Camera-type eye (tissue), 1 donor: ENCODE results near the gene OR10R2. TPM values are rescaled to one million over a fixed set of nuclear protein-coding genes. Genes with fewer than 3 reads are reported as not detected.

ENCODE experiments used
- total RNA-seq: library from RNA; depleted of rRNA; stranded (reverse); fragments of >200 nt; gene quantifications from one replicate; pipeline ENCODE4 v1.2.3, GENCODE V29; 2014

Gene OR10R2, protein sequence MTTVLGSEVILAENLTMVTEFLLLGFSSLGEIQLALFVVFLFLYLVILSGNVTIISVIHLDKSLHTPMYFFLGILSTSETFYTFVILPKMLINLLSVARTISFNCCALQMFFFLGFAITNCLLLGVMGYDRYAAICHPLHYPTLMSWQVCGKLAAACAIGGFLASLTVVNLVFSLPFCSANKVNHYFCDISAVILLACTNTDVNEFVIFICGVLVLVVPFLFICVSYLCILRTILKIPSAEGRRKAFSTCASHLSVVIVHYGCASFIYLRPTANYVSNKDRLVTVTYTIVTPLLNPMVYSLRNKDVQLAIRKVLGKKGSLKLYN
- total RNA-seq: 0.44 TPM

DNA sequence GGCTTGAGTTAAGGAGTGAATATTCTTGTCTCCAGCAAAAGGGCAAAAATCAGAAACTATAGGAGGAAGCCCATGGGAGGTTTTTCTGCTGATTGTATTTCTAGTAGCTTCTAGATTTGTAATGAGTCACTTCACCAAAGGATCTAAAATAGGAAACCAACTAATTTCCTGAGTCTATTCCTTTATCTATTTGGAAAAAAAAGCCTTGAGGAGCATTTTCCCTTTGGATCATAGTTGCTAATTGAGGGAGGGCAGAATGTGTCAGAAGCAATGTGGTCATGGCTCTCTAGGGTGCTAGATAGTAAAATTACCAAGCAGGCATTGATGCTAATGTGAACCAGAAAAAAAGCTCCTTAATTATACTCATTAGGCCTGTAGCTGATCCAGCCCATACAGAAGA lies at the start of gene OR10R2:
TSS of gene OR10R2 (plus strand) at position 301 of the 400 bp plus-strand sequence. CDS start 106 bp downstream, outside the sequence.

DNA sequence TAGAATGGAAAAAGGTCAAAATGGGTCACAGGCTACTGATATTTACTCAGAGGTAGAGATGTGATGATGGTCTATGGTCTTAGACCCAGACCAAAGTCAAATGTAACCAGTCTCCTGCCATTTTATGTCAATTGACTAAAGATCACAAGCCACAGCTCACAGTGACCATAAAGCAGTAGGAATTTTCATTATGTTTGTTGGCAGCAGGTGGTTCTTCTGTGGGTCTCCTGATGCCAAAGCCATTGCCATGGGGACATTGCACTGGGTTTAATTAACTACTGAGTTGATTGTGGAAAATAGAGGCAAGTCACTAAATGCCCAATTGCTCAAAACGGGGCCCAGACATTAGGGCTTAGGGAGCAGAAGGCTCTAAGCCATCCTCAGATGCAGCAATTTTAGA lies 45.9 kb upstream of the OR10R2 start, which contains the start of gene OR10K2:
TSS of gene OR10K2 (minus strand) at position 101 of the 400 bp plus-strand sequence. CDS start 5,371 bp downstream, outside the sequence.

DNA sequence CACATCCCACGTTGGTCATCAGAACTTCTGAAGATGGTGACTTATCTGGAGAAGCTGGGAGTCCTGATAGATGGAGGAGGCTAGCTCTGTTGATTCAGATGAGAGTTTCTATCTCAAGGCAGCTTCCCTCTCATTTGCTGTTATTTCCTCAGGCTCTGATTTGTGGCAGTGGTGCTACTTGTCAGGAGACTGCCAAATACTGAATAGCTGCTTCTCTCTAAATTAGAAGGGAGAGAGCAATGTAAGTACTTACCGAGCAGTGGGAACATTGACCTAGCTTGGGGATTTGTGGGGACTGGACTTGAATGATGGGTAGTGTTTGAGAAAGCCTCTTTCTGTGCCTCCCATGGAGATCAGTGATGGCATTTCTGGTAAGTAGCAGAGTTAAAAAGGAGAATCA lies 10.5 kb upstream of the OR10R2 start, which contains the start of gene OR10K1:
TSS of gene OR10K1 (plus strand) at position 301 of the 400 bp plus-strand sequence. CDS start 3,728 bp downstream, outside the sequence.

Other genes with a start within 250 kb of the OR10R2 start
- not detected for gene CD1A, start 217.8 kb upstream of the OR10R2 start, total RNA-seq
- 1.4 TPM for gene CD1C, start 182.3 kb upstream of the OR10R2 start, total RNA-seq
- not detected for gene CD1B, start 140.7 kb upstream of the OR10R2 start, total RNA-seq
- gene CD1E, start 118.3 kb upstream of the OR10R2 start, total RNA-seq: not detected
- not detected for gene OR10T2, start 72.8 kb upstream of the OR10R2 start, total RNA-seq
- gene OR10K2, start 46.0 kb upstream of the OR10R2 start, total RNA-seq: not detected
- not detected for gene OR10K1, start 10.4 kb upstream of the OR10R2 start, total RNA-seq
- gene OR6Y1, start 82.2 kb downstream of the OR10R2 start, total RNA-seq: not detected
- gene OR6P1, start 98.4 kb downstream of the OR10R2 start, total RNA-seq: not detected
- not detected for gene OR10X1, start 107.7 kb downstream of the OR10R2 start, total RNA-seq
- not detected for gene OR10Z1, start 133.0 kb downstream of the OR10R2 start, total RNA-seq
- gene SPTA1, start 214.5 kb downstream of the OR10R2 start, total RNA-seq: 12.0 TPM
- gene OR6K2, start 228.4 kb downstream of the OR10R2 start, total RNA-seq: not detected
- gene OR6K3, start 248.5 kb downstream of the OR10R2 start, total RNA-seq: not detected